ENCODE data around the gene ARHGEF7.

- TF ChIP-seq POLR2A (IDR thresholded peaks at IDR 0.05; ENCODE audit: borderline replicate concordance, extremely low read depth, insufficient read depth, insufficient read length) (no peak), CTCF (IDR thresholded peaks at IDR 0.05 in 2 of 3, conservative IDR thresholded peaks at IDR 0.05 in 1 of 3; ENCODE audit: borderline replicate concordance in 1 of 3, insufficient read depth in 1 of 3, low read depth in 2 of 3, low read length in 2 of 3) (no peak), EZH2 (IDR thresholded peaks at IDR 0.05) (no peak), CEBPB (IDR thresholded peaks at IDR 0.05; ENCODE audit: low read depth) (no peak), POLR2AphosphoS5 (IDR thresholded peaks at IDR 0.05; ENCODE audit: low read depth, low read length) (no peak), ATF3 (IDR thresholded peaks at IDR 0.05) (no peak), REST (IDR thresholded peaks at IDR 0.05; ENCODE audit: low read depth) (no peak), ZNF274 (IDR thresholded peaks at IDR 0.05; ENCODE audit: low read depth, low read length) (no peak), RAD21 (IDR thresholded peaks at IDR 0.05; ENCODE audit: low read depth) (no peak)
These were observed 6.9 kb downstream of the ARHGEF7 start for GRCh38 chr13:111122056-111122455.
